HepG2 (cell line): ENCODE measurements around the gene MINDY3. TPM values are rescaled to one million over a fixed set of nuclear protein-coding genes. Genes with fewer than 3 reads are reported as not detected.

Experiments used
- FOXA1 ChIP-seq, 2 experiments: fragments of 450-650 bp in 1 of 2; sonication (generic) in 1 of 2; formaldehyde crosslinking in 1 of 2; IDR thresholded peaks; 2 replicates each; pipeline versions ENCODE4 v1.4.0 to v1.6.1; 2016 to 2020; ENCODE audit warnings: missing genetic modification reagents in 1 of 2
- FOXA3 ChIP-seq: IDR thresholded peaks from 2 replicates; pipeline ENCODE4 v1.6.1; 2016; ENCODE audit warnings: missing genetic modification reagents, missing compliant biosample characterization
- HIVEP1 ChIP-seq: sonication (generic); formaldehyde crosslinking; IDR thresholded peaks from 2 replicates; pipeline ENCODE4 v1.4.0; 2020; ENCODE audit warnings: mild to moderate bottlenecking, missing genetic modification reagents
- HNRNPK ChIP-seq: fragments of 200-400 bp; formaldehyde crosslinking; IDR thresholded peaks from 2 replicates; pipeline ENCODE4 v1.6.1; 2018; ENCODE audit warnings: low read length, low read depth, moderate library complexity, mild to moderate bottlenecking; ENCODE audit not compliant: poor library complexity, severe bottlenecking
- RFXANK ChIP-seq: IDR thresholded peaks from 2 replicates; pipeline ENCODE4 v1.6.1; 2016
- SETDB1 ChIP-seq: sonication (generic); formaldehyde crosslinking; IDR thresholded peaks from 2 replicates; pipeline ENCODE4 v1.5.1; 2020; ENCODE audit warnings: missing genetic modification reagents, mild to moderate bottlenecking, borderline replicate concordance
- SP2 ChIP-seq: sonication (generic); formaldehyde crosslinking; IDR thresholded peaks from 2 replicates; pipeline ENCODE4 v1.5.1; 2020; ENCODE audit warnings: mild to moderate bottlenecking, missing genetic modification reagents
- WIZ ChIP-seq: sonication (generic); formaldehyde crosslinking; IDR thresholded peaks from 2 replicates; pipeline ENCODE4 v1.5.1; 2020; ENCODE audit warnings: mild to moderate bottlenecking, missing genetic modification reagents
- YEATS2 ChIP-seq: sonication (generic); formaldehyde crosslinking; IDR thresholded peaks from 2 replicates; pipeline ENCODE4 v1.4.0; 2020; ENCODE audit warnings: missing genetic modification reagents, borderline replicate concordance
- ZFY ChIP-seq: sonication (generic); formaldehyde crosslinking; IDR thresholded peaks from 2 replicates; pipeline ENCODE4 v1.4.0; 2020; ENCODE audit warnings: missing genetic modification reagents
- ZNF274 ChIP-seq: sonication (generic); formaldehyde crosslinking; IDR thresholded peaks from 2 replicates; pipeline ENCODE4 v1.5.1; 2020; ENCODE audit warnings: mild to moderate bottlenecking, missing genetic modification reagents
- ZNF431 ChIP-seq: sonication (generic); formaldehyde crosslinking; IDR thresholded peaks from 2 replicates; pipeline ENCODE4 v1.9.0; 2022; ENCODE audit warnings: missing genetic modification reagents, low read depth, mild to moderate bottlenecking, borderline replicate concordance
- ZNF543 ChIP-seq: sonication (generic); formaldehyde crosslinking; IDR thresholded peaks from 2 replicates; pipeline ENCODE4 v1.4.0; 2020; ENCODE audit warnings: mild to moderate bottlenecking, missing genetic modification reagents
- ZNF619 ChIP-seq: sonication (generic); formaldehyde crosslinking; IDR thresholded peaks from 2 replicates; pipeline ENCODE4 v1.4.0; 2020; ENCODE audit warnings: mild to moderate bottlenecking, missing genetic modification reagents
- polyA plus RNA-seq, 8 experiments: library from polyadenylated mRNA; depleted of rRNA in 3 of 8; stranded (reverse) in 7 of 8; unstranded in 1 of 8; fragments of >200 nt; fragmentation: Illumina TruSeq in 4 of 8; extraction: Trizol in 4 of 8; gene quantifications; 2 replicates each; pipeline versions ENCODE4 v1.2.1 to v1.2.3, GENCODE V29; 2011 to 2016; ENCODE audit warnings: low read depth in 4 of 8, missing spikeins in 1 of 8, mixed read lengths in 1 of 8; ENCODE audit not compliant: insufficient read depth in 1 of 8
- total RNA-seq, 5 experiments: library from RNA; depleted of rRNA; stranded (reverse); fragments of >200 nt; fragmentation: Illumina TruSeq; extraction: Trizol; gene quantifications; 2 replicates each; pipeline ENCODE4 v1.2.3, GENCODE V29; 2016; ENCODE audit warnings: low read depth in 1 of 5
- TF ChIP-seq, protein P1 (sequence below): sonication (generic); formaldehyde crosslinking; IDR thresholded peaks from 2 replicates; pipeline ENCODE4 v1.8.1; 2022; ENCODE audit warnings: mild to moderate bottlenecking, missing genetic modification reagents
- TF ChIP-seq, protein P2 (sequence below): IDR thresholded peaks from 2 replicates; pipeline ENCODE4 v1.6.1; 2016; ENCODE audit warnings: control low read depth
- TF ChIP-seq, protein P3 (sequence below): sonication (generic); formaldehyde crosslinking; IDR thresholded peaks from 2 replicates; pipeline ENCODE4 v1.4.0; 2020; ENCODE audit warnings: mild to moderate bottlenecking, missing genetic modification reagents
- TF ChIP-seq, protein P4 (sequence below): sonication (generic); formaldehyde crosslinking; IDR thresholded peaks from 2 replicates; pipeline ENCODE4 v1.4.0; 2020; ENCODE audit warnings: missing genetic modification reagents
- TF ChIP-seq, protein P5 (sequence below): sonication (generic); formaldehyde crosslinking; IDR thresholded peaks from 2 replicates; pipeline ENCODE4 v1.4.0; 2020; ENCODE audit warnings: missing genetic modification reagents
- TF ChIP-seq, protein P6 (sequence below): sonication (generic); formaldehyde crosslinking; conservative IDR thresholded peaks from 2 replicates; pipeline ENCODE4 v1.4.0; 2020; ENCODE audit warnings: missing genetic modification reagents

MINDY3 gene
- total and polyA plus RNA-seq, 2 of the 13 experiments (the other 11 are each of a cell fraction or from before 2014, with no cell fraction given): 6.4 to 17.5 TPM

DNA sequence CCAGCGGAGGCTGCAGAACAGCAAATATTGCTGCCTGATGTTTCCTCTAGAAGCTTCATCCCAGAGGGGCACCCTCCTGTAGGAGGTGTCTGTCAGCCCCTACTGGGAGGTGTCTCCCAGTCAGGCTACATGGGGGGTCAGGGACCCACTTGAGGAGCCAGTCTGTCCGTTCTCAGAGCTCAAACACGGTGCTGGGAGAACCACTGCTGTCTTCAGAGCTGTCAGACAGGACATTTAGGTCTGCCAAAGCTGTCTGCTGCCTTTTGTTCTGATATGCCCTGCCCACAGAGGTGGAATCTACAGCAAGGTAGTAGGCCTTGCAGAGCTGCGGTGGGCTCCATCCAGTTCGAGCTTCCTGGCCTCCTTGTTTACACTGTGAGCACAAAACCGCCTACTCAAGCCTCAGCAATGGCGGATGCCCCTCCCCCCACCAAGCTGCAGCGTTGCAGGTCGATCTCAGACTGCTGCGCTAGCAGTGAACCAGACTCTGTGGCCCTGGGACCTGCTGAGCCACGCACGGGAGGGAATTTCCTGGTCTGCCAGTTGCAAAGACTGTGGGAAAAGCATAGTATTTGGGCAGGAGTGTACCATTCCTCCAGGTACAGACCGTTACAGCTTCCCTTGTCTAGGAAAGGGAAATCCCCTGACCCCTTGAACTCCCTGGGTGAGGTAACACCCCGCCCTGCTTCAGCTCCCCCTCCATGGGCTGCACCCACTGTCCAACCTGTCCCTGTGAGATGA is 17.7 kb upstream of the MINDY3 start (continued):
- TF ChIP-seq, protein P1, sequence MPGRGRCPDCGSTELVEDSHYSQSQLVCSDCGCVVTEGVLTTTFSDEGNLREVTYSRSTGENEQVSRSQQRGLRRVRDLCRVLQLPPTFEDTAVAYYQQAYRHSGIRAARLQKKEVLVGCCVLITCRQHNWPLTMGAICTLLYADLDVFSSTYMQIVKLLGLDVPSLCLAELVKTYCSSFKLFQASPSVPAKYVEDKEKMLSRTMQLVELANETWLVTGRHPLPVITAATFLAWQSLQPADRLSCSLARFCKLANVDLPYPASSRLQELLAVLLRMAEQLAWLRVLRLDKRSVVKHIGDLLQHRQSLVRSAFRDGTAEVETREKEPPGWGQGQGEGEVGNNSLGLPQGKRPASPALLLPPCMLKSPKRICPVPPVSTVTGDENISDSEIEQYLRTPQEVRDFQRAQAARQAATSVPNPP (CRISPR knock-in tag): no peak
- TF ChIP-seq ZFY (CRISPR knock-in tag): peak; percentile 66
- TF ChIP-seq HNRNPK: no peak
- TF ChIP-seq HIVEP1 (CRISPR knock-in tag): peak; percentile 21; the same call in 1 of the 2 replicates
- TF ChIP-seq, protein P2, sequence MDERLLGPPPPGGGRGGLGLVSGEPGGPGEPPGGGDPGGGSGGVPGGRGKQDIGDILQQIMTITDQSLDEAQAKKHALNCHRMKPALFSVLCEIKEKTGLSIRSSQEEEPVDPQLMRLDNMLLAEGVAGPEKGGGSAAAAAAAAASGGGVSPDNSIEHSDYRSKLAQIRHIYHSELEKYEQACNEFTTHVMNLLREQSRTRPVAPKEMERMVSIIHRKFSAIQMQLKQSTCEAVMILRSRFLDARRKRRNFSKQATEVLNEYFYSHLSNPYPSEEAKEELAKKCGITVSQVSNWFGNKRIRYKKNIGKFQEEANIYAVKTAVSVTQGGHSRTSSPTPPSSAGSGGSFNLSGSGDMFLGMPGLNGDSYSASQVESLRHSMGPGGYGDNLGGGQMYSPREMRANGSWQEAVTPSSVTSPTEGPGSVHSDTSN (CRISPR knock-in tag): no peak
- TF ChIP-seq FOXA1 (IDR thresholded peaks at IDR 0.05): no peak
- peak; percentile 92 for TF ChIP-seq FOXA1 (CRISPR knock-in tag; IDR thresholded peaks at IDR 0.05)
- TF ChIP-seq RFXANK (CRISPR knock-in tag): no peak
- TF ChIP-seq, protein P3, sequence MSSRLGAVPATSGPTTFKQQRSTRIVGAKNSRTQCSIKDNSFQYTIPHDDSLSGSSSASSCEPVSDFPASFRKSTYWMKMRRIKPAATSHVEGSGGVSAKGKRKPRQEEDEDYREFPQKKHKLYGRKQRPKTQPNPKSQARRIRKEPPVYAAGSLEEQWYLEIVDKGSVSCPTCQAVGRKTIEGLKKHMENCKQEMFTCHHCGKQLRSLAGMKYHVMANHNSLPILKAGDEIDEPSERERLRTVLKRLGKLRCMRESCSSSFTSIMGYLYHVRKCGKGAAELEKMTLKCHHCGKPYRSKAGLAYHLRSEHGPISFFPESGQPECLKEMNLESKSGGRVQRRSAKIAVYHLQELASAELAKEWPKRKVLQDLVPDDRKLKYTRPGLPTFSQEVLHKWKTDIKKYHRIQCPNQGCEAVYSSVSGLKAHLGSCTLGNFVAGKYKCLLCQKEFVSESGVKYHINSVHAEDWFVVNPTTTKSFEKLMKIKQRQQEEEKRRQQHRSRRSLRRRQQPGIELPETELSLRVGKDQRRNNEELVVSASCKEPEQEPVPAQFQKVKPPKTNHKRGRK (CRISPR knock-in tag): no peak
- TF ChIP-seq FOXA3 (CRISPR knock-in tag): peak; percentile 89
- no peak for TF ChIP-seq ZNF619 (CRISPR knock-in tag)
- TF ChIP-seq WIZ (CRISPR knock-in tag): 0 out of 2 replicates have a peak, but pooled peaks have one; percentile 78
- no peak for TF ChIP-seq YEATS2 (CRISPR knock-in tag)
- TF ChIP-seq ZNF274 (CRISPR knock-in tag): peak; percentile 54; the same call in 1 of the 2 replicates
- TF ChIP-seq, protein P4, sequence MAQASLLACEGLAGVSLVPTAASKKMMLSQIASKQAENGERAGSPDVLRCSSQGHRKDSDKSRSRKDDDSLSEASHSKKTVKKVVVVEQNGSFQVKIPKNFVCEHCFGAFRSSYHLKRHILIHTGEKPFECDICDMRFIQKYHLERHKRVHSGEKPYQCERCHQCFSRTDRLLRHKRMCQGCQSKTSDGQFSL (CRISPR knock-in tag): peak; percentile 34; the same call in 1 of the 2 replicates
- TF ChIP-seq, protein P5, sequence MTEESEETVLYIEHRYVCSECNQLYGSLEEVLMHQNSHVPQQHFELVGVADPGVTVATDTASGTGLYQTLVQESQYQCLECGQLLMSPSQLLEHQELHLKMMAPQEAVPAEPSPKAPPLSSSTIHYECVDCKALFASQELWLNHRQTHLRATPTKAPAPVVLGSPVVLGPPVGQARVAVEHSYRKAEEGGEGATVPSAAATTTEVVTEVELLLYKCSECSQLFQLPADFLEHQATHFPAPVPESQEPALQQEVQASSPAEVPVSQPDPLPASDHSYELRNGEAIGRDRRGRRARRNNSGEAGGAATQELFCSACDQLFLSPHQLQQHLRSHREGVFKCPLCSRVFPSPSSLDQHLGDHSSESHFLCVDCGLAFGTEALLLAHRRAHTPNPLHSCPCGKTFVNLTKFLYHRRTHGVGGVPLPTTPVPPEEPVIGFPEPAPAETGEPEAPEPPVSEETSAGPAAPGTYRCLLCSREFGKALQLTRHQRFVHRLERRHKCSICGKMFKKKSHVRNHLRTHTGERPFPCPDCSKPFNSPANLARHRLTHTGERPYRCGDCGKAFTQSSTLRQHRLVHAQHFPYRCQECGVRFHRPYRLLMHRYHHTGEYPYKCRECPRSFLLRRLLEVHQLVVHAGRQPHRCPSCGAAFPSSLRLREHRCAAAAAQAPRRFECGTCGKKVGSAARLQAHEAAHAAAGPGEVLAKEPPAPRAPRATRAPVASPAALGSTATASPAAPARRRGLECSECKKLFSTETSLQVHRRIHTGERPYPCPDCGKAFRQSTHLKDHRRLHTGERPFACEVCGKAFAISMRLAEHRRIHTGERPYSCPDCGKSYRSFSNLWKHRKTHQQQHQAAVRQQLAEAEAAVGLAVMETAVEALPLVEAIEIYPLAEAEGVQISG (CRISPR knock-in tag): peak; percentile 73
- no peak for TF ChIP-seq SP2
- no peak for TF ChIP-seq SETDB1
- no peak for TF ChIP-seq ZNF431 (CRISPR knock-in tag)
- TF ChIP-seq ZNF543 (CRISPR knock-in tag): peak; percentile 62; the same call in 1 of the 2 replicates
- TF ChIP-seq, protein P6, sequence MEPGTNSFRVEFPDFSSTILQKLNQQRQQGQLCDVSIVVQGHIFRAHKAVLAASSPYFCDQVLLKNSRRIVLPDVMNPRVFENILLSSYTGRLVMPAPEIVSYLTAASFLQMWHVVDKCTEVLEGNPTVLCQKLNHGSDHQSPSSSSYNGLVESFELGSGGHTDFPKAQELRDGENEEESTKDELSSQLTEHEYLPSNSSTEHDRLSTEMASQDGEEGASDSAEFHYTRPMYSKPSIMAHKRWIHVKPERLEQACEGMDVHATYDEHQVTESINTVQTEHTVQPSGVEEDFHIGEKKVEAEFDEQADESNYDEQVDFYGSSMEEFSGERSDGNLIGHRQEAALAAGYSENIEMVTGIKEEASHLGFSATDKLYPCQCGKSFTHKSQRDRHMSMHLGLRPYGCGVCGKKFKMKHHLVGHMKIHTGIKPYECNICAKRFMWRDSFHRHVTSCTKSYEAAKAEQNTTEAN (CRISPR knock-in tag): no peak
